Measurements from ENCODE around the gene TMC7. TPM values are rescaled to one million over a fixed set of nuclear protein-coding genes. Genes with fewer than 3 reads are reported as not detected.

TMC7 gene
- total RNA-seq, 1 experiment from 2014 or later: 4.3 TPM

- no peaks in the 10 kb centered on the region for H3K27me3 ChIP-seq (ENCODE audit: insufficient read depth, low read length)
- H3K4me1 Mint-ChIP-seq: no peaks in the 10 kb centered on the region
Measured at GRCh38 chr16:19020689-19021088, 37.0 kb downstream of the TMC7 start.

More at GRCh38 chr16:19020689-19021088, 37.0 kb downstream of the TMC7 start:
- H4K8ac ChIP-seq (replicated peaks; ENCODE audit: insufficient read length, low read depth, low read length): no peak overlapping the region
- DNase-seq: no peak
- no peak overlapping the region for H2AK5ac ChIP-seq (ENCODE audit: insufficient read length, low read length)
- TF ChIP-seq CTCF (conservative IDR thresholded peaks at IDR 0.05): no peak
- H4K91ac ChIP-seq (ENCODE audit: insufficient read length, low read depth, low read length): no peak overlapping the region
- no peak overlapping the region for H2BK15ac ChIP-seq (ENCODE audit: low read depth, low read length)
- H3K4me2 ChIP-seq (ENCODE audit: insufficient read depth, insufficient read length, low read length): no peak overlapping the region
- H3K14ac ChIP-seq (ENCODE audit: insufficient read depth, low read length): no peak overlapping the region
- no peaks in the 10 kb centered on the region for H4K20me1 ChIP-seq (ENCODE audit: control insufficient read depth, insufficient read depth, insufficient read length)
- H3K79me1 ChIP-seq (ENCODE audit: insufficient read depth, low read depth, low read length, poor library complexity, severe bottlenecking): no peaks in the 10 kb centered on the region
- no peak overlapping the region for H3K9ac ChIP-seq (ENCODE audit: extremely low read depth, insufficient read length, low read length)
- Mint-ChIP-seq H3K9me3 (no peaks in the 10 kb centered on the region), H3K27ac (no peak overlapping the region), H3K27me3 (ENCODE audit: low read depth) (no peaks in the 10 kb centered on the region), H3K36me3 (ENCODE audit: insufficient read depth in 1 of 3, low read depth in 3 of 3) (peaks cover 2 to 26% (median 18%) of the 10 kb centered on the region in 3 experiments; a peak in 6 of 7 replicates), H3K4me3 (no peak overlapping the region)
- H3K18ac ChIP-seq (ENCODE audit: insufficient read length, low read depth, low read length): no peak overlapping the region
- no peaks in the 10 kb centered on the region for H3K23me2 ChIP-seq (ENCODE audit: insufficient read length, low read depth, low read length, poor library complexity, severe bottlenecking)
- no peak overlapping the region for H2BK20ac ChIP-seq (ENCODE audit: low read depth, low read length, poor library complexity, severe bottlenecking)
- no peak overlapping the region for H2BK12ac ChIP-seq (ENCODE audit: insufficient read length, low read depth, low read length)
- no peak overlapping the region for H3K4ac ChIP-seq (ENCODE audit: low read depth, low read length)
- no peaks in the 10 kb centered on the region for H3K9me3 ChIP-seq (ENCODE audit: control insufficient read depth, low read depth, low read length)
- no peak overlapping the region for H3K27ac ChIP-seq (ENCODE audit: insufficient read length, low read depth, low read length)
- no peak overlapping the region for H2AFZ ChIP-seq (ENCODE audit: low read length)
- no peaks in the 10 kb centered on the region for H3K4me1 ChIP-seq (ENCODE audit: insufficient read depth, low read length)
- no CpG with 5 or more reads among the region's 4 CpGs for WGBS (ENCODE audit: extremely low coverage, insufficient read length, low lambda C conversion rate)
- no peak overlapping the region for H3K56ac ChIP-seq (ENCODE audit: insufficient read length, low read depth, low read length)
- H3K23ac ChIP-seq (ENCODE audit: insufficient read length, low read depth, low read length): no peak overlapping the region
- H3K79me2 ChIP-seq (ENCODE audit: insufficient read depth, low read length): no peaks in the 10 kb centered on the region
- H4K5ac ChIP-seq (ENCODE audit: insufficient read length, low read depth, low read length): no peak overlapping the region
- no peak overlapping the region for H2BK120ac ChIP-seq (ENCODE audit: low read depth, low read length, poor library complexity, severe bottlenecking)
- no peak overlapping the region for H2BK5ac ChIP-seq (ENCODE audit: insufficient read length, low read length)
- no peak overlapping the region for H3T11ph ChIP-seq (ENCODE audit: low read length)
